Hepatocyte (in vitro differentiated cells): ENCODE measurements around the gene S1PR3.

Experiments used
- EZH2 ChIP-seq: fragments of 200-600 bp; sonication (generic); IDR thresholded peaks from 2 replicates; pipeline ENCODE4 v1.6.1; 2016; ENCODE audit warnings: antibody characterized with exemption, mild to moderate bottlenecking, borderline replicate concordance
- EZH2phosphoT487 ChIP-seq: fragments of 200-600 bp; sonication (generic); IDR thresholded peaks from one replicate; pipeline ENCODE4 v1.6.1; 2018; ENCODE audit warnings: antibody characterized with exemption, mild to moderate bottlenecking, low read depth, moderate library complexity; ENCODE audit not compliant: unreplicated experiment, severe bottlenecking
- TF ChIP-seq, protein P1 (sequence below): fragments of 200-600 bp; sonication (generic); IDR thresholded peaks from 2 replicates; pipeline ENCODE4 v1.5.1; 2016; ENCODE audit warnings: antibody characterized with exemption, mild to moderate bottlenecking; ENCODE audit not compliant: poor library complexity

DNA sequence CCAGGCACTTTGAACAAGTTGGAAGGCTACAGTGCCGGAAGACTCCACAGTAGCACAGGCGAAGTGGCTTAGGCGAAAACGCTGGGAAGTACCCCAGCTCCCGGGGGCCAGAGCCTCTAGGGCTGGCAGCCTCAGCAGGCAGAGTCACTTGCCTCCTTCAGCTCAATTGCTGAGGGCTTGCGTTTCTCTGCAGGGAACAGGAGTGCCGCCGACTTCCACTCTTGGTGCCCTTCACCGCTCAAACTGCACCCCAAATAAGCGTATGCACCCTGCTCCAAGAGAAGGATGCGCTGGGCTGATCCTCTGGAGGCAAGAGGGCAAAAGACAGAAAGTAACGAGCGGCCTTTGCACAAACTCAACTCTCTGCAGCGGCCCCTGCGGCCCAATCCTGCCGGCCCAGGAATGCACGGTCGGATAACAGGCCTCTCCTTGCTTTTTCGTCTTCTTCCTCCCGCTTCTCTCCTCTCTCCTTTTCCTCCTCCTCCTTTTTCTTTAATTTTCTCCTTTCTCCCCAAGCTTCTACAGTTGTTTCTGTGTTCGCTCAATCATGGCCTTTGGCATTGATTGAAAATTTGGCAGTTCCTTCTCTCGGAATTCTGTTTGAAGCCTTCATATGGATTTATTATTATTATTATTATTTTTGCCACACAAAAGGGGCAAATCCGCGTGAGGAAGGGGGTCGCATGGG, 1.1 kb upstream of the S1PR3 start:
- TF ChIP-seq, protein P1, sequence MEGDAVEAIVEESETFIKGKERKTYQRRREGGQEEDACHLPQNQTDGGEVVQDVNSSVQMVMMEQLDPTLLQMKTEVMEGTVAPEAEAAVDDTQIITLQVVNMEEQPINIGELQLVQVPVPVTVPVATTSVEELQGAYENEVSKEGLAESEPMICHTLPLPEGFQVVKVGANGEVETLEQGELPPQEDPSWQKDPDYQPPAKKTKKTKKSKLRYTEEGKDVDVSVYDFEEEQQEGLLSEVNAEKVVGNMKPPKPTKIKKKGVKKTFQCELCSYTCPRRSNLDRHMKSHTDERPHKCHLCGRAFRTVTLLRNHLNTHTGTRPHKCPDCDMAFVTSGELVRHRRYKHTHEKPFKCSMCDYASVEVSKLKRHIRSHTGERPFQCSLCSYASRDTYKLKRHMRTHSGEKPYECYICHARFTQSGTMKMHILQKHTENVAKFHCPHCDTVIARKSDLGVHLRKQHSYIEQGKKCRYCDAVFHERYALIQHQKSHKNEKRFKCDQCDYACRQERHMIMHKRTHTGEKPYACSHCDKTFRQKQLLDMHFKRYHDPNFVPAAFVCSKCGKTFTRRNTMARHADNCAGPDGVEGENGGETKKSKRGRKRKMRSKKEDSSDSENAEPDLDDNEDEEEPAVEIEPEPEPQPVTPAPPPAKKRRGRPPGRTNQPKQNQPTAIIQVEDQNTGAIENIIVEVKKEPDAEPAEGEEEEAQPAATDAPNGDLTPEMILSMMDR: no peak
- no peak for TF ChIP-seq EZH2phosphoT487
- TF ChIP-seq EZH2: no peak
